Endodermal cell (in vitro differentiated cells): ENCODE measurements around the gene GNS. TPM values are rescaled to one million over a fixed set of nuclear protein-coding genes. Genes with fewer than 3 reads are reported as not detected.

Experiments used
- DNase-seq: peaks from one replicate; pipeline ENCODE4 v3.0.0-alpha.2; 2017
- H3K27ac ChIP-seq: 2 replicates; pipeline ENCODE4 v1.5.1; 2013; ENCODE audit warnings: mild to moderate bottlenecking, low read depth, low read length, moderate library complexity
- H3K27me3 ChIP-seq: 2 replicates; pipeline ENCODE4 v1.6.1; 2013; ENCODE audit warnings: mild to moderate bottlenecking, low read length, moderate library complexity; ENCODE audit not compliant: insufficient read depth, control insufficient read depth, poor library complexity, severe bottlenecking
- H3K36me3 ChIP-seq: 2 replicates; pipeline ENCODE4 v1.7.0; 2013; ENCODE audit warnings: mild to moderate bottlenecking, low read length, moderate library complexity; ENCODE audit not compliant: control insufficient read depth, insufficient read depth
- H3K4me1 ChIP-seq: one replicate; pipeline ENCODE4 v1.7.0; 2013; ENCODE audit warnings: low read length; ENCODE audit not compliant: control insufficient read depth, insufficient read depth
- H3K4me3 ChIP-seq: 2 replicates; pipeline ENCODE4 v1.5.1; 2013; ENCODE audit warnings: mild to moderate bottlenecking, low read length, moderate library complexity
- H3K9ac ChIP-seq: 2 replicates; pipeline ENCODE4 v1.6.1; 2013; ENCODE audit warnings: mild to moderate bottlenecking, low read length, moderate library complexity; ENCODE audit not compliant: poor library complexity, severe bottlenecking; ENCODE audit errors: extremely low read depth
- H3K9me3 ChIP-seq: 2 replicates; pipeline ENCODE4 v1.6.1; 2013; ENCODE audit warnings: mild to moderate bottlenecking, low read length, moderate library complexity; ENCODE audit not compliant: control insufficient read depth
- H3K27ac Mint-ChIP-seq: 2 replicates; pipeline ENCODE4 v1.8.0; 2020; ENCODE audit warnings: mixed read lengths
- H3K27me3 Mint-ChIP-seq: 2 replicates; pipeline ENCODE4 v1.8.0; 2021; ENCODE audit warnings: mild to moderate bottlenecking, mixed read lengths; ENCODE audit not compliant: insufficient read depth
- H3K36me3 Mint-ChIP-seq: 2 replicates; pipeline ENCODE4 v1.8.0; 2020; ENCODE audit warnings: low read depth, mixed read lengths
- H3K4me1 Mint-ChIP-seq: 2 replicates; pipeline ENCODE4 v1.8.0; 2020; ENCODE audit warnings: mixed read lengths
- H3K4me3 Mint-ChIP-seq: 2 replicates; pipeline ENCODE4 v1.8.0; 2020; ENCODE audit warnings: mild to moderate bottlenecking, moderate library complexity, mixed read lengths
- H3K9me3 Mint-ChIP-seq: 2 replicates; pipeline ENCODE4 v1.8.0; 2020; ENCODE audit warnings: mild to moderate bottlenecking, mixed read lengths
- WGBS, 2 experiments: methylation state at CpG; one replicate each; pipeline versions ENCODE4 v1.1.5 to v1.1.7; 2013; ENCODE audit warnings: missing lambda C conversion rate in 2 of 2, mixed read lengths in 1 of 2; ENCODE audit not compliant: insufficient coverage in 1 of 2, insufficient read length in 1 of 2; 5-methylcytosine and 5-hydroxymethylcytosine counted together
- total RNA-seq, 2 donors: library from RNA; stranded (reverse); fragmentation: NEBNext Ultra II Directional in 1 of 2; extraction: Animal tissue kit (Norgen Biotek cat#: 25700) in 1 of 2; gene quantifications; 2 replicates in 1 of 2; 3 replicates in 1 of 2; pipeline ENCODE4 v1.2.1, GENCODE V29; 2021
- TF ChIP-seq, protein P1 (sequence below): fragments of 200-600 bp; sonication (generic); conservative IDR thresholded peaks from 2 replicates; pipeline ENCODE4 v1.5.0; 2021; ENCODE audit warnings: antibody characterized with exemption, mild to moderate bottlenecking

Gene GNS
- total RNA-seq, 2 donors from 2014 or later = 46.4 to 48.1 TPM

DNA sequence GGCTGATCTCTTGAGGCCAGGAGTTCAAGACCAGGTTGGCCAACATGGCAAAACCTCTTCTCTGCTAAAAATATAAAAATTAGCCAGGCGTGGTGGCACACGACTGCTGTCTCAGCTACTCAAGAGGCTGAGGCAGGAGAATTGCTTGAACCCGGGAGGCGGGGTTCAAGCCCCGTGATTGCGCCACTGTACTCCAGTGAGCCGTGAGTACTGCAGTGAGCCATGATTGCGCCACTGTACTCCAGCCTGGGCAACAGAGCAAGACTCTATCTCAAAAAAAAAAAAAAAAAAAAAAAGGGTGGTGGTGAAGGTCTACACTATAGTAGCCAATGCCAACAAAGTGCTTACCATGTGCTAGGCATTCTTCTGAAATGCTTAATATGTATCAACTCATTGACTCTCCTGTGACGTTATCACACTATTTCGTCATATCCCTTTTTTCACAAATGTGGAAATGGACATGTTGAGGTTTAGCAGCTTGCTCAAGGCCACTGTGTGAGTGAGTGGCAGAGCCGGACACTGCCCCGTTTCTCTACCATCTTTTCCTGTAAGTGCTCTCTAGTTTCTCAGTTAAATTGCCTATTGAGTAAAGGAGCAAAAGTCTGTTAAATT, 59.6 kb downstream of the GNS start:
- no peak overlapping the region for H3K4me3 Mint-ChIP-seq
- no peak for DNase-seq
- peaks cover 27% of the 10 kb centered on the region for H3K36me3 Mint-ChIP-seq
- WGBS, 2 experiments = 95 to 96% methylated on average over 9 to 11 of the region's 12 CpGs
- H3K27ac ChIP-seq = no peak overlapping the region
- no peak overlapping the region for H3K4me3 ChIP-seq
- H3K27me3 ChIP-seq = no peaks in the 10 kb centered on the region
- no peak overlapping the region for H3K9ac ChIP-seq
- no peaks in the 10 kb centered on the region for H3K27me3 Mint-ChIP-seq
- no peaks in the 10 kb centered on the region for H3K9me3 ChIP-seq
- H3K27ac Mint-ChIP-seq = no peak overlapping the region
- TF ChIP-seq, protein P1, sequence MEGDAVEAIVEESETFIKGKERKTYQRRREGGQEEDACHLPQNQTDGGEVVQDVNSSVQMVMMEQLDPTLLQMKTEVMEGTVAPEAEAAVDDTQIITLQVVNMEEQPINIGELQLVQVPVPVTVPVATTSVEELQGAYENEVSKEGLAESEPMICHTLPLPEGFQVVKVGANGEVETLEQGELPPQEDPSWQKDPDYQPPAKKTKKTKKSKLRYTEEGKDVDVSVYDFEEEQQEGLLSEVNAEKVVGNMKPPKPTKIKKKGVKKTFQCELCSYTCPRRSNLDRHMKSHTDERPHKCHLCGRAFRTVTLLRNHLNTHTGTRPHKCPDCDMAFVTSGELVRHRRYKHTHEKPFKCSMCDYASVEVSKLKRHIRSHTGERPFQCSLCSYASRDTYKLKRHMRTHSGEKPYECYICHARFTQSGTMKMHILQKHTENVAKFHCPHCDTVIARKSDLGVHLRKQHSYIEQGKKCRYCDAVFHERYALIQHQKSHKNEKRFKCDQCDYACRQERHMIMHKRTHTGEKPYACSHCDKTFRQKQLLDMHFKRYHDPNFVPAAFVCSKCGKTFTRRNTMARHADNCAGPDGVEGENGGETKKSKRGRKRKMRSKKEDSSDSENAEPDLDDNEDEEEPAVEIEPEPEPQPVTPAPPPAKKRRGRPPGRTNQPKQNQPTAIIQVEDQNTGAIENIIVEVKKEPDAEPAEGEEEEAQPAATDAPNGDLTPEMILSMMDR = no peak
- H3K4me1 Mint-ChIP-seq = peaks cover 15% of the 10 kb centered on the region
- H3K9me3 Mint-ChIP-seq = no peaks in the 10 kb centered on the region
- H3K4me1 ChIP-seq = no peaks in the 10 kb centered on the region
- H3K36me3 ChIP-seq = peaks cover 26% of the 10 kb centered on the region

DNA sequence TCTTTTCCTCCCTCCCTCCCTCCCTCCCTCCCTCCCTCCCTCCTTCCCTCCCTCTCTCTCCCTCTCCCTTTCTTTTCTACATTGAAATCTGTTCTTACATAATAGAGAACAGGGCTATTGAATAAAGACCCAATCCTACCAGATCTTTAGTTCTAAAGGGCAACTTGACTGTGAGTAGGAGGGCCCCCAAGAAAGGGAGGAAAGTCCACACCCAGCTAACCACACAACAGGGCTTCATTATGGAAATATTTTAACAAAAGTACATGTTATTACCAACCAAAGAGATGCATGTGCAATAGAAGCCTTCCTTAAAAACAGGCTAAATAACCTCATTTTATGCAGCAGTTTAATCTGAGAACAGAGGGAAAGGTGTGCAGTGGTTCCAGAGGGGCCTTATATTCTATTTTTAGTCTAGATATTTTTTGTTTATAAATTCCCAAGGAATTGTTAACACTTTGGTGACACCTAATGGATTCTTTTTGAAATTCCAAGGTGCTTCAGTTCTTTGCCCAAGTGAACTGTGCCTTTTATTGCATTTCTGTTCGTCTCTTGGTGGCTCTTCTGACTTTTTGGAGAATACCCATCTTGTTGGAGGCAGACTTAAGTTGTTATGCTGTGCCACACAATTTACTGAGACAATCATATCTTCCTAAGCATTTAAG, 63.0 kb downstream of the GNS start:
- no peaks in the 10 kb centered on the region for H3K9me3 Mint-ChIP-seq
- DNase-seq = no peak
- Histone ChIP-seq H3K27ac (no peak overlapping the region), H3K9ac (no peak overlapping the region), H3K27me3 (no peaks in the 10 kb centered on the region), H3K36me3 (peaks cover 37% of the 10 kb centered on the region), H3K9me3 (no peaks in the 10 kb centered on the region), H3K4me1 (peaks cover 3% of the 10 kb centered on the region), H3K4me3 (no peak overlapping the region)
- 60 to 95% methylated on average over 1 of the region's 1 CpG for WGBS, 2 experiments
- no peaks in the 10 kb centered on the region for H3K27me3 Mint-ChIP-seq
- TF ChIP-seq, protein P1 = peak; percentile 51
- H3K36me3 Mint-ChIP-seq = peaks cover 42% of the 10 kb centered on the region
- H3K27ac Mint-ChIP-seq = no peak overlapping the region
- peaks cover 39% of the 10 kb centered on the region for H3K4me1 Mint-ChIP-seq
- H3K4me3 Mint-ChIP-seq = no peak overlapping the region

DNA sequence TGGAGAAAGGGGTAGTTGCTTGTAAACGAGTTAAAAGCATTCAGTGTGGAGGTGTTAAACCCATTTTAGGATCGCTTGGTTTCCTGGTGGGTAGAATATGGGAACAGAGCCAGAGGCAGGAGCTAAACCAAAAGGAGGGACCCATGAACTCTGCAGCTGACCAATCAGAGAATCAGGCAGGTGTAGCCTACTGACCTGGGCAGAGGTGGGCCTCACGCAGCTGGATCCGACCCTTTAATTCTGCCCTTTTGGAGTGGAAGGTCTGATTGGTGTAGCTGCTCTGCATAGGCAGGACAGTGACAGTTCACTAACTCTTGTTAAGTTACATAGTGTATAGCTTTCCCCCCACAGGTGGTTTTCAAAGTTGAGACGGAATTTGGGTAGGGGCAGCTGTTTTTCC, 63.7 kb downstream of the GNS start:
- H3K9ac ChIP-seq = no peak overlapping the region
- Mint-ChIP-seq H3K9me3 (no peaks in the 10 kb centered on the region), H3K4me1 (peaks cover 40% of the 10 kb centered on the region), H3K27ac (peak overlapping the region; percentile 30), H3K36me3 (peaks cover 39% of the 10 kb centered on the region), H3K4me3 (no peak overlapping the region), H3K27me3 (no peaks in the 10 kb centered on the region)
- H3K4me1 ChIP-seq = peaks cover 3% of the 10 kb centered on the region
- H3K4me3 ChIP-seq = no peak overlapping the region
- TF ChIP-seq, protein P1 = no peak
- peaks cover 35% of the 10 kb centered on the region for H3K36me3 ChIP-seq
- no peaks in the 10 kb centered on the region for H3K27me3 ChIP-seq
- DNase-seq = peak; percentile 74
- H3K27ac ChIP-seq = no peak overlapping the region
- H3K9me3 ChIP-seq = no peaks in the 10 kb centered on the region
- 84 to 91% methylated on average over 4 of the region's 5 CpGs for whole genome bisulfite sequencing, 2 experiments
